HepG2 (cell line): ENCODE data around the gene SLC22A14. TPM values are rescaled to one million over a fixed set of nuclear protein-coding genes. Genes with fewer than 3 reads are reported as not detected.

Experiments
- ATAC-seq: fragments of 200-7000 bp; cut with Tn5 transposase; 3 replicates; pipeline ENCODE4 v1.9.1; 2020; ENCODE audit warnings: mild to moderate bottlenecking, moderate library complexity
- BruUV-seq: library from RNA; stranded (reverse); fragments of 400-500 nt; replicated peaks from 2 replicates; lab custom pipeline; 2021; lab: Mats Ljungman, UMichigan
- CTCF ChIA-PET: fragments of 300-600 bp; formaldehyde crosslinking; extraction: SDS; loops from one replicate; lab custom pipeline; 2021; ENCODE audit warnings: low total read pairs, inconsistent platforms, low intra/inter-chr PET ratio; lab: Yijun Ruan, JAX
- POLR2A ChIA-PET: fragments of 350-600 bp; sonication (Branson Sonifier 250); formaldehyde crosslinking; loops from one replicate; lab custom pipeline; 2020; ENCODE audit warnings: antibody characterized with exemption, inconsistent platforms; lab: Yijun Ruan, JAX
- DNase-seq: peaks from one replicate; pipeline ENCODE4 v3.0.0-alpha.2; 2015; ENCODE audit warnings: low spot score
- FAIRE-seq: peaks from 3 replicates; lab custom pipeline; 2011; peaks lifted over from hg19 to GRCh38; lab: Jason Lieb, UNC
- H2AFZ ChIP-seq: one replicate; pipeline ENCODE4 v1.6.1; 2011; ENCODE audit warnings: low read length, inconsistent platforms
- H3K27ac ChIP-seq: fragments of 300-600 bp; 3 replicates; pipeline ENCODE4 v1.8.0; 2011; ENCODE audit warnings: mixed run types, mild to moderate bottlenecking, mixed read lengths, low read length, inconsistent platforms; ENCODE audit not compliant: insufficient read depth; ENCODE audit errors: extremely low read length
- H3K27me3 ChIP-seq, 2 experiments: fragments of 200-600 bp in 1 of 2; 2 replicates in 1 of 2; 3 replicates in 1 of 2; pipeline versions ENCODE4 v1.6.0 to v1.8.0; 2011; ENCODE audit warnings: low read length in 2 of 2, mild to moderate bottlenecking in 2 of 2, moderate library complexity in 2 of 2, inconsistent platforms in 1 of 2; ENCODE audit not compliant: insufficient read depth in 2 of 2, control insufficient read depth in 1 of 2
- H3K36me3 ChIP-seq, 2 experiments: fragments of 200-600 bp in 1 of 2; replicated peaks in 1 of 2; 2 replicates in 1 of 2; 3 replicates in 1 of 2; pipeline versions ENCODE4 v1.5.1 to v1.8.0; 2011; ENCODE audit warnings: low read length in 2 of 2, inconsistent platforms in 1 of 2; ENCODE audit not compliant: insufficient read depth in 2 of 2, control insufficient read depth in 1 of 2
- H3K4me1 ChIP-seq: 2 replicates; pipeline ENCODE4 v1.5.1; 2012; ENCODE audit warnings: low read length, inconsistent platforms; ENCODE audit not compliant: insufficient read depth
- H3K4me2 ChIP-seq: 2 replicates; pipeline ENCODE4 v1.6.0; 2011; ENCODE audit warnings: low read depth, low read length, inconsistent platforms
- H3K4me3 ChIP-seq, 3 experiments: fragments of 200-600 bp in 1 of 3; sonication (generic), shearing (Covaris generic) in 1 of 3; replicated peaks in 1 of 3; 2 replicates each; pipeline ENCODE4 v1.5.1; 2011 to 2016; ENCODE audit warnings: low read length in 3 of 3, inconsistent platforms in 2 of 3, low read depth in 2 of 3, mild to moderate bottlenecking in 2 of 3, control low read depth in 1 of 3, mixed read lengths in 1 of 3; ENCODE audit not compliant: insufficient read depth in 1 of 3
- H3K79me2 ChIP-seq: one replicate; pipeline ENCODE4 v1.6.1; 2011; ENCODE audit warnings: low read length, inconsistent platforms; ENCODE audit not compliant: insufficient read depth
- H3K9ac ChIP-seq: 2 replicates; pipeline ENCODE4 v1.6.0; 2011; ENCODE audit warnings: mild to moderate bottlenecking, low read depth, low read length, inconsistent platforms; ENCODE audit not compliant: insufficient read depth
- H3K9me3 ChIP-seq: 2 replicates; pipeline ENCODE4 v1.5.1; 2012; ENCODE audit warnings: mild to moderate bottlenecking, low read length
- H4K20me1 ChIP-seq: 2 replicates; pipeline ENCODE4 v1.6.0; 2011; ENCODE audit warnings: inconsistent platforms, mild to moderate bottlenecking, low read length, moderate library complexity; ENCODE audit not compliant: insufficient read depth
- AGO2 ChIP-seq: fragments of 200-400 bp; formaldehyde crosslinking; optimal IDR thresholded peaks from 2 replicates; pipeline ENCODE3; 2017; ENCODE audit warnings: mild to moderate bottlenecking, low read depth, low read length, moderate library complexity
- ARID3A ChIP-seq: IDR thresholded peaks from 2 replicates; pipeline ENCODE4 v1.6.1; 2012; ENCODE audit warnings: low read depth, low read length, improper control_type of control experiment
- ATAD3A ChIP-seq: sonication (generic); formaldehyde crosslinking; IDR thresholded peaks from 2 replicates; pipeline ENCODE4 v1.4.0; 2020; ENCODE audit warnings: missing genetic modification reagents
- CEBPB ChIP-seq: IDR thresholded peaks from 2 replicates; pipeline ENCODE4 v1.6.1; 2011; ENCODE audit warnings: low read depth, low read length, improper control_type of control experiment, borderline replicate concordance
- NFATC3 ChIP-seq: sonication (generic); formaldehyde crosslinking; IDR thresholded peaks from 2 replicates; pipeline ENCODE4 v1.5.1; 2020; ENCODE audit warnings: mild to moderate bottlenecking, missing genetic modification reagents
- PPARG ChIP-seq: conservative IDR thresholded peaks from 2 replicates; pipeline ENCODE4 v1.6.1; 2016; ENCODE audit warnings: missing biosample characterization, missing genetic modification reagents
- SRY ChIP-seq: sonication (generic); formaldehyde crosslinking; IDR thresholded peaks from 2 replicates; pipeline ENCODE4 v1.8.0; 2022; ENCODE audit warnings: mild to moderate bottlenecking, missing genetic modification reagents
- ZC3H4 ChIP-seq: sonication (generic); formaldehyde crosslinking; IDR thresholded peaks from 2 replicates; pipeline ENCODE4 v1.4.0; 2020; ENCODE audit warnings: missing genetic modification reagents, borderline replicate concordance
- ZNF180 ChIP-seq: sonication (generic); formaldehyde crosslinking; IDR thresholded peaks from 2 replicates; pipeline ENCODE4 v1.4.0; 2020; ENCODE audit warnings: low read depth, missing genetic modification reagents, borderline replicate concordance
- ZNF660 ChIP-seq: sonication (generic); formaldehyde crosslinking; IDR thresholded peaks from 2 replicates; pipeline ENCODE4 v1.5.1; 2020; ENCODE audit warnings: mild to moderate bottlenecking, low read depth, missing genetic modification reagents, borderline replicate concordance
- ZNF7 ChIP-seq: IDR thresholded peaks from 2 replicates; pipeline ENCODE4 v1.6.1; 2016; ENCODE audit warnings: missing biosample characterization, missing genetic modification reagents
- ZNF879 ChIP-seq: sonication (generic); formaldehyde crosslinking; IDR thresholded peaks from 2 replicates; pipeline ENCODE4 v1.8.1; 2023; ENCODE audit warnings: missing genetic modification reagents
- WGBS: methylation state at CpG from one replicate; pipeline ENCODE4 v1.1.6; 2017; ENCODE audit warnings: low lambda C conversion rate; 5-methylcytosine and 5-hydroxymethylcytosine counted together
- in situ Hi-C: cut with HindIII; loops from 2 replicates; pipeline ENCODE4 v1.10.0; 2017; ENCODE audit warnings: low pct_unique_long_range_greater_than_20kb; ENCODE audit not compliant: extremely low pct_ligation_motif_present
- intact Hi-C: fragments of 100-400 bp; cut with micrococcal nuclease; formaldehyde crosslinking; loops from one replicate; pipeline ENCODE4 v1.10.0; 2022; ENCODE audit not compliant: unreplicated experiment
- polyA plus RNA-seq, 8 experiments: library from polyadenylated mRNA; depleted of rRNA in 3 of 8; stranded (reverse) in 7 of 8; unstranded in 1 of 8; fragments of >200 nt; fragmentation: Illumina TruSeq in 4 of 8; extraction: Trizol in 4 of 8; gene quantifications; 2 replicates each; pipeline versions ENCODE4 v1.2.1 to v1.2.3, GENCODE V29; 2011 to 2016; ENCODE audit warnings: low read depth in 4 of 8, missing spikeins in 1 of 8, mixed read lengths in 1 of 8; ENCODE audit not compliant: insufficient read depth in 1 of 8
- total RNA-seq, 5 experiments: library from RNA; depleted of rRNA; stranded (reverse); fragments of >200 nt; fragmentation: Illumina TruSeq; extraction: Trizol; gene quantifications; 2 replicates each; pipeline ENCODE4 v1.2.3, GENCODE V29; 2016; ENCODE audit warnings: low read depth in 1 of 5
- TF ChIP-seq, protein P1 (sequence below): sonication (generic); formaldehyde crosslinking; IDR thresholded peaks from 2 replicates; pipeline ENCODE4 v1.9.0; 2021; ENCODE audit warnings: missing genetic modification reagents, borderline replicate concordance
- TF ChIP-seq, protein P2 (sequence below): sonication (generic); formaldehyde crosslinking; IDR thresholded peaks from 2 replicates; pipeline ENCODE4 v1.4.0; 2020; ENCODE audit warnings: missing genetic modification reagents, mild to moderate bottlenecking, borderline replicate concordance
- TF ChIP-seq, protein P3 (sequence below): sonication (generic); formaldehyde crosslinking; IDR thresholded peaks from 2 replicates; pipeline ENCODE4 v1.4.0; 2020; ENCODE audit warnings: missing genetic modification reagents, mild to moderate bottlenecking, borderline replicate concordance

The SLC22A14 gene
- total and polyA plus RNA-seq, 2 of the 13 experiments (the other 11 are each of a cell fraction or from before 2014, with no cell fraction given): 0.03 TPM; not detected in 1

DNA sequence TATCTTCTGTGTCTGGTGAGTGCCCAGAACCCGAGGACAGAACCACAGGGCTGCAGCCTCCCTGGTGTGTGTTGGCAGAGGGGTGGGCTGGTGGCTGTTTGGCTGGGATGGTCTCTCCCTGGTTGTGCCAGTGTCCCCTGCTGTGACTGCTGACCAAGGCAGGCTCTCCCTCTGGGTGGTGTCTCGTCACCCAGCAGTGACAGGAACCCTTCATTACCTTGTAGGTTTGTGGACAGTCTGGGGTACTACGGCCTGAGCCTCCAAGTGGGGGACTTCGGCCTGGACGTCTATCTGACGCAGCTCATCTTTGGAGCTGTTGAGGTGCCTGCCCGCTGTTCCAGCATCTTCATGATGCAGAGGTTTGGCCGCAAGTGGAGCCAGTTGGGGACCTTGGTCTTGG, 6.4 kb upstream of the SLC22A14 start:
- peaks cover 1 to 13% of the 10 kb centered on the region in 2 experiments; a peak in 2 of 5 replicates for H3K27me3 ChIP-seq
- no peak for FAIRE-seq
- no peak for DNase-seq
- H3K27ac ChIP-seq: no peak overlapping the region
- H3K9ac ChIP-seq: no peak overlapping the region
- 30% methylated on average over 2 of the region's 8 CpGs for WGBS
- H4K20me1 ChIP-seq: no peaks in the 10 kb centered on the region
- no peak overlapping the region for H3K4me3 ChIP-seq
- no peaks in the 10 kb centered on the region for H3K4me1 ChIP-seq
- intact Hi-C loops: loop anchor here (1.0 kb wide), 1 partner anchor 45 kb away; no protein-coding TSS in a partner anchor
- in situ Hi-C loops: loop anchor here (10.0 kb wide), 1 partner anchor 161 kb away; no protein-coding TSS in a partner anchor
- H3K36me3 ChIP-seq: no peaks in the 10 kb centered on the region
- peak; percentile 70 for ATAC-seq
- no peaks in the 10 kb centered on the region for H3K79me2 ChIP-seq
- POLR2A ChIA-PET: no interaction called here
- H3K4me2 ChIP-seq: no peak overlapping the region
- H2AFZ ChIP-seq: no peak overlapping the region
- H3K9me3 ChIP-seq: no peaks in the 10 kb centered on the region
- TF ChIP-seq, protein P1, sequence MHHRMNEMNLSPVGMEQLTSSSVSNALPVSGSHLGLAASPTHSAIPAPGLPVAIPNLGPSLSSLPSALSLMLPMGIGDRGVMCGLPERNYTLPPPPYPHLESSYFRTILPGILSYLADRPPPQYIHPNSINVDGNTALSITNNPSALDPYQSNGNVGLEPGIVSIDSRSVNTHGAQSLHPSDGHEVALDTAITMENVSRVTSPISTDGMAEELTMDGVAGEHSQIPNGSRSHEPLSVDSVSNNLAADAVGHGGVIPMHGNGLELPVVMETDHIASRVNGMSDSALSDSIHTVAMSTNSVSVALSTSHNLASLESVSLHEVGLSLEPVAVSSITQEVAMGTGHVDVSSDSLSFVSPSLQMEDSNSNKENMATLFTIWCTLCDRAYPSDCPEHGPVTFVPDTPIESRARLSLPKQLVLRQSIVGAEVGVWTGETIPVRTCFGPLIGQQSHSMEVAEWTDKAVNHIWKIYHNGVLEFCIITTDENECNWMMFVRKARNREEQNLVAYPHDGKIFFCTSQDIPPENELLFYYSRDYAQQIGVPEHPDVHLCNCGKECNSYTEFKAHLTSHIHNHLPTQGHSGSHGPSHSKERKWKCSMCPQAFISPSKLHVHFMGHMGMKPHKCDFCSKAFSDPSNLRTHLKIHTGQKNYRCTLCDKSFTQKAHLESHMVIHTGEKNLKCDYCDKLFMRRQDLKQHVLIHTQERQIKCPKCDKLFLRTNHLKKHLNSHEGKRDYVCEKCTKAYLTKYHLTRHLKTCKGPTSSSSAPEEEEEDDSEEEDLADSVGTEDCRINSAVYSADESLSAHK (CRISPR knock-in tag): no peak
- TF ChIP-seq NFATC3 (CRISPR knock-in tag) (no peak), ARID3A (no peak), SRY (CRISPR knock-in tag) (no peak), ATAD3A (CRISPR knock-in tag) (no peak), ZNF7 (CRISPR knock-in tag) (no peak), CEBPB (no peak), ZNF660 (no peak), ZNF879 (CRISPR knock-in tag) (no peak), ZNF180 (CRISPR knock-in tag) (no peak), ZC3H4 (no peak), AGO2 (no peak), PPARG (CRISPR knock-in tag) (no peak)
- TF ChIP-seq, protein P2, sequence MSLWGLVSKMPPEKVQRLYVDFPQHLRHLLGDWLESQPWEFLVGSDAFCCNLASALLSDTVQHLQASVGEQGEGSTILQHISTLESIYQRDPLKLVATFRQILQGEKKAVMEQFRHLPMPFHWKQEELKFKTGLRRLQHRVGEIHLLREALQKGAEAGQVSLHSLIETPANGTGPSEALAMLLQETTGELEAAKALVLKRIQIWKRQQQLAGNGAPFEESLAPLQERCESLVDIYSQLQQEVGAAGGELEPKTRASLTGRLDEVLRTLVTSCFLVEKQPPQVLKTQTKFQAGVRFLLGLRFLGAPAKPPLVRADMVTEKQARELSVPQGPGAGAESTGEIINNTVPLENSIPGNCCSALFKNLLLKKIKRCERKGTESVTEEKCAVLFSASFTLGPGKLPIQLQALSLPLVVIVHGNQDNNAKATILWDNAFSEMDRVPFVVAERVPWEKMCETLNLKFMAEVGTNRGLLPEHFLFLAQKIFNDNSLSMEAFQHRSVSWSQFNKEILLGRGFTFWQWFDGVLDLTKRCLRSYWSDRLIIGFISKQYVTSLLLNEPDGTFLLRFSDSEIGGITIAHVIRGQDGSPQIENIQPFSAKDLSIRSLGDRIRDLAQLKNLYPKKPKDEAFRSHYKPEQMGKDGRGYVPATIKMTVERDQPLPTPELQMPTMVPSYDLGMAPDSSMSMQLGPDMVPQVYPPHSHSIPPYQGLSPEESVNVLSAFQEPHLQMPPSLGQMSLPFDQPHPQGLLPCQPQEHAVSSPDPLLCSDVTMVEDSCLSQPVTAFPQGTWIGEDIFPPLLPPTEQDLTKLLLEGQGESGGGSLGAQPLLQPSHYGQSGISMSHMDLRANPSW (CRISPR knock-in tag): no peak
- TF ChIP-seq, protein P3, sequence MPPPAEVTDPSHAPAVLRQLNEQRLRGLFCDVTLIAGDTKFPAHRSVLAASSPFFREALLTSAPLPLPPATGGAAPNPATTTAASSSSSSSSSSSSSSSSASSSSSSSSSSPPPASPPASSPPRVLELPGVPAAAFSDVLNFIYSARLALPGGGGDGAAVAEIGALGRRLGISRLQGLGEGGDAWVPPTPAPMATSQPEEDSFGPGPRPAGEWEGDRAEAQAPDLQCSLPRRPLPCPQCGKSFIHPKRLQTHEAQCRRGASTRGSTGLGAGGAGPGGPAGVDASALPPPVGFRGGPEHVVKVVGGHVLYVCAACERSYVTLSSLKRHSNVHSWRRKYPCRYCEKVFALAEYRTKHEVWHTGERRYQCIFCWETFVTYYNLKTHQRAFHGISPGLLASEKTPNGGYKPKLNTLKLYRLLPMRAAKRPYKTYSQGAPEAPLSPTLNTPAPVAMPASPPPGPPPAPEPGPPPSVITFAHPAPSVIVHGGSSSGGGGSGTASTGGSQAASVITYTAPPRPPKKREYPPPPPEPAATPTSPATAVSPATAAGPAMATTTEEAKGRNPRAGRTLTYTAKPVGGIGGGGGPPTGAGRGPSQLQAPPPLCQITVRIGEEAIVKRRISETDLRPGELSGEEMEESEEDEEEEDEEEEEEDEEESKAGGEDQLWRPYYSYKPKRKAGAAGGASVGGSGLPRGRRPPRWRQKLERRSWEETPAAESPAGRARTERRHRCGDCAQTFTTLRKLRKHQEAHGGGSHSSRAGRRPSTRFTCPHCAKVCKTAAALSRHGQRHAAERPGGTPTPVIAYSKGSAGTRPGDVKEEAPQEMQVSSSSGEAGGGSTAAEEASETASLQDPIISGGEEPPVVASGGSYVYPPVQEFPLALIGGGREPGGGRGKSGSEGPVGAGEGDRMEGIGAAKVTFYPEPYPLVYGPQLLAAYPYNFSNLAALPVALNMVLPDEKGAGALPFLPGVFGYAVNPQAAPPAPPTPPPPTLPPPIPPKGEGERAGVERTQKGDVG (CRISPR knock-in tag): no peak
- BruUV-seq: no TSS peak
- CTCF ChIA-PET: no interaction called here
